UCSD-AML1 (cell line): Measurements from ENCODE around the gene USP17L5.
"Not testable (repeated sequence)": the region's sequence is repeated elsewhere in the genome, so short reads cannot be mapped to it uniquely, and the experiment has no call there.

Experiments used
- DNase-seq: peaks from one replicate; lab custom pipeline; 2025; ENCODE audit not compliant: unreplicated experiment; lab: John Stamatoyannopoulos, UW

The USP17L5 gene, protein sequence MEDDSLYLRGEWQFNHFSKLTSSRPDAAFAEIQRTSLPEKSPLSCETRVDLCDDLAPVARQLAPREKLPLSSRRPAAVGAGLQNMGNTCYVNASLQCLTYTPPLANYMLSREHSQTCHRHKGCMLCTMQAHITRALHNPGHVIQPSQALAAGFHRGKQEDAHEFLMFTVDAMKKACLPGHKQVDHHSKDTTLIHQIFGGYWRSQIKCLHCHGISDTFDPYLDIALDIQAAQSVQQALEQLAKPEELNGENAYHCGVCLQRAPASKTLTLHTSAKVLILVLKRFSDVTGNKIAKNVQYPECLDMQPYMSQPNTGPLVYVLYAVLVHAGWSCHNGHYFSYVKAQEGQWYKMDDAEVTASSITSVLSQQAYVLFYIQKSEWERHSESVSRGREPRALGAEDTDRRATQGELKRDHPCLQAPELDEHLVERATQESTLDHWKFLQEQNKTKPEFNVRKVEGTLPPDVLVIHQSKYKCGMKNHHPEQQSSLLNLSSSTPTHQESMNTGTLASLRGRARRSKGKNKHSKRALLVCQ

GRCh38 chr4:9339103-9339502 lies at the start of gene USP17L5:
Gene USP17L5 (plus strand): TSS chr4:9339403. CDS start chr4:9339403, 0 bp downstream.
- not testable (repeated sequence) for DNase-seq

GRCh38 chr4:9324191-9324590 lies 15.0 kb upstream of the USP17L5 start:
- DNase-seq: not testable (repeated sequence)

- DNase-seq: not testable (repeated sequence)
Measured at GRCh38 chr4:9324865-9325264, 14.3 kb upstream of the USP17L5 start, which contains the start of gene USP17L24. Gene USP17L24 (plus strand): TSS chr4:9325165. CDS start chr4:9325165, 0 bp downstream.

DNA sequence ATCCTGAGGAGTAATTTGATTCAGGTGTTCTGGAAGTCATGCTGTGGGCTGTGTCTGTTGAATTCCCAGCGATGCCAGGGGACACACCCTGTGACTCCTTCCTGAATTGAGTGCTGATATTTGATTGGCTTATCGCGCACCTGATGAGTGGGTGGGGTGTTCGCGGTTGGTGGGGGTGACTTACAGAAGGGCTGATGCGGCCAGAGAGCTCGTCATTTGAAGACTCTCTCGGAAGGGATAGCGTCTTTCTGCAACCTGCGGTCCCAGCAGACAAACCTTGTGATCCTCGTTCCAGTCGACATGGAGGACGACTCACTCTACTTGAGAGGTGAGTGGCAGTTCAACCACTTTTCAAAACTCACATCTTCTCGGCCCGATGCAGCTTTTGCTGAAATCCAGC lies 9.6 kb upstream of the USP17L5 start, which contains the start of gene USP17L25:
Gene USP17L25, plus strand, starts transcription at position 301 of the 400 bp plus-strand sequence. Its CDS starts 0 bp downstream, at position 301.
- not testable (repeated sequence) for DNase-seq

DNA sequence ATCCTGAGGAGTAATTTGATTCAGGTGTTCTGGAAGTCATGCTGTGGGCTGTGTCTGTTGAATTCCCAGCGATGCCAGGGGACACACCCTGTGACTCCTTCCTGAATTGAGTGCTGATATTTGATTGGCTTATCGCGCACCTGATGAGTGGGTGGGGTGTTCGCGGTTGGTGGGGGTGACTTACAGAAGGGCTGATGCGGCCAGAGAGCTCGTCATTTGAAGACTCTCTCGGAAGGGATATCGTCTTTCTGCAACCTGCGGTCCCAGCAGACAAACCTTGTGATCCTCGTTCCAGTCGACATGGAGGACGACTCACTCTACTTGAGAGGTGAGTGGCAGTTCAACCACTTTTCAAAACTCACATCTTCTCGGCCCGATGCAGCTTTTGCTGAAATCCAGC lies 4.8 kb upstream of the USP17L5 start, which contains the start of gene USP17L26:
Gene USP17L26, plus strand, starts transcription at position 301 of the 400 bp plus-strand sequence. Its CDS starts 0 bp downstream, at position 301.
- not testable (repeated sequence) for DNase-seq

DNA sequence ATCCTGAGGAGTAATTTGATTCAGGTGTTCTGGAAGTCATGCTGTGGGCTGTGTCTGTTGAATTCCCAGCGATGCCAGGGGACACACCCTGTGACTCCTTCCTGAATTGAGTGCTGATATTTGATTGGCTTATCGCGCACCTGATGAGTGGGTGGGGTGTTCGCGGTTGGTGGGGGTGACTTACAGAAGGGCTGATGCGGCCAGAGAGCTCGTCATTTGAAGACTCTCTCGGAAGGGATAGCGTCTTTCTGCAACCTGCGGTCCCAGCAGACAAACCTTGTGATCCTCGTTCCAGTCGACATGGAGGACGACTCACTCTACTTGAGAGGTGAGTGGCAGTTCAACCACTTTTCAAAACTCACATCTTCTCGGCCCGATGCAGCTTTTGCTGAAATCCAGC lies 4.6 kb downstream of the USP17L5 start, which contains the start of gene USP17L27:
Gene USP17L27, plus strand, starts transcription at position 301 of the 400 bp plus-strand sequence. Its CDS starts 0 bp downstream, at position 301.
- not testable (repeated sequence) for DNase-seq

DNA sequence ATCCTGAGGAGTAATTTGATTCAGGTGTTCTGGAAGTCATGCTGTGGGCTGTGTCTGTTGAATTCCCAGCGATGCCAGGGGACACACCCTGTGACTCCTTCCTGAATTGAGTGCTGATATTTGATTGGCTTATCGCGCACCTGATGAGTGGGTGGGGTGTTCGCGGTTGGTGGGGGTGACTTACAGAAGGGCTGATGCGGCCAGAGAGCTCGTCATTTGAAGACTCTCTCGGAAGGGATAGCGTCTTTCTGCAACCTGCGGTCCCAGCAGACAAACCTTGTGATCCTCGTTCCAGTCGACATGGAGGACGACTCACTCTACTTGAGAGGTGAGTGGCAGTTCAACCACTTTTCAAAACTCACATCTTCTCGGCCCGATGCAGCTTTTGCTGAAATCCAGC lies 9.4 kb downstream of the USP17L5 start, which contains the start of gene USP17L28:
Gene USP17L28, plus strand, starts transcription at position 301 of the 400 bp plus-strand sequence. Its CDS starts 0 bp downstream, at position 301.
- DNase-seq: not testable (repeated sequence)

DNA sequence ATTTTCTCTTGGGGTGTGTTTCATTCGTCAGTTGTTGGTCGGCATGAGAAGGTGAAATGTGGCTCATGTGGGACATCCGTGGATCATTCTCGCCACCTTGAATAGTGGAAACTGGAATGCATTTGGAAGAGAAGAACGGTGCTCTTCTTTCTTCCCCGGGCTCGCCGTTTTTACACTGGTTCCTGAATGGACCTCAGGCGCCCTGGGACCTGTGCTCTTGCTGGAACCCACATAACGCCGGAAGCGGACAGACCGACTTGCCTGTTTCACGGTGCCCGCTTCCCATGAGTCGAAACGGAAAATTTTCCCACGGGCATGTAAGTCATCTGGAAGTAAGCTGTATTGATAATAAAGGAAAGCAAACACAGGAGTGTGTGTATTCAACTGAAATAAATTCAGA lies 11.7 kb downstream of the USP17L5 start:
- not testable (repeated sequence) for DNase-seq

DNA sequence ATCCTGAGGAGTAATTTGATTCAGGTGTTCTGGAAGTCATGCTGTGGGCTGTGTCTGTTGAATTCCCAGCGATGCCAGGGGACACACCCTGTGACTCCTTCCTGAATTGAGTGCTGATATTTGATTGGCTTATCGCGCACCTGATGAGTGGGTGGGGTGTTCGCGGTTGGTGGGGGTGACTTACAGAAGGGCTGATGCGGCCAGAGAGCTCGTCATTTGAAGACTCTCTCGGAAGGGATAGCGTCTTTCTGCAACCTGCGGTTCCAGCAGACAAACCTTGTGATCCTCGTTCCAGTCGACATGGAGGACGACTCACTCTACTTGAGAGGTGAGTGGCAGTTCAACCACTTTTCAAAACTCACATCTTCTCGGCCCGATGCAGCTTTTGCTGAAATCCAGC lies 14.1 kb downstream of the USP17L5 start, which contains the start of gene USP17L29:
Gene USP17L29, plus strand, starts transcription at position 301 of the 400 bp plus-strand sequence. Its CDS starts 0 bp downstream, at position 301.
- not testable (repeated sequence) for DNase-seq

DNA sequence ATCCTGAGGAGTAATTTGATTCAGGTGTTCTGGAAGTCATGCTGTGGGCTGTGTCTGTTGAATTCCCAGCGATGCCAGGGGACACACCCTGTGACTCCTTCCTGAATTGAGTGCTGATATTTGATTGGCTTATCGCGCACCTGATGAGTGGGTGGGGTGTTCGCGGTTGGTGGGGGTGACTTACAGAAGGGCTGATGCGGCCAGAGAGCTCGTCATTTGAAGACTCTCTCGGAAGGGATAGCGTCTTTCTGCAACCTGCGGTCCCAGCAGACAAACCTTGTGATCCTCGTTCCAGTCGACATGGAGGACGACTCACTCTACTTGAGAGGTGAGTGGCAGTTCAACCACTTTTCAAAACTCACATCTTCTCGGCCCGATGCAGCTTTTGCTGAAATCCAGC lies 23.6 kb downstream of the USP17L5 start, which contains the start of gene USP17L30:
Gene USP17L30, plus strand, starts transcription at position 301 of the 400 bp plus-strand sequence. Its CDS starts 0 bp downstream, at position 301.
- not testable (repeated sequence) for DNase-seq

DNA sequence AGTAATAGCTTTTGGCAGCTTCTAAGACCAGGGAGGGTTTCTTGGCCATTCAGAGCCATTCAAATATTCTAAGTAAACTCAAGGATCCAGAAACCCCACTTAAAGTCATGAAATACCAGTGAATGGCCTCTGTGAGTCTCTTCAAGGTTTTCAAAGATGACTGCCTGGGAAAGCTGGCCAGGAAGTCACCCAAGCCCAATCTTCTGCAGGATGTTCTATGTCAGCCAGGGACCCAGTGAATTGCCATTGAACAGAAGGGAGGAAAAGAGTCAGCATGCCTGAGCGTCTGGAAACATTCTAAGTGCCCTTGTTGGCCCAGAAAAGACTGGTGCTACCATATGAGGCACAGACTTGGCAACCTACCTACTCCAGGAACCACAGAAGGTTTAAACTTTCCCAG lies 40.7 kb downstream of the USP17L5 start:
- not testable (repeated sequence) for DNase-seq

DNA sequence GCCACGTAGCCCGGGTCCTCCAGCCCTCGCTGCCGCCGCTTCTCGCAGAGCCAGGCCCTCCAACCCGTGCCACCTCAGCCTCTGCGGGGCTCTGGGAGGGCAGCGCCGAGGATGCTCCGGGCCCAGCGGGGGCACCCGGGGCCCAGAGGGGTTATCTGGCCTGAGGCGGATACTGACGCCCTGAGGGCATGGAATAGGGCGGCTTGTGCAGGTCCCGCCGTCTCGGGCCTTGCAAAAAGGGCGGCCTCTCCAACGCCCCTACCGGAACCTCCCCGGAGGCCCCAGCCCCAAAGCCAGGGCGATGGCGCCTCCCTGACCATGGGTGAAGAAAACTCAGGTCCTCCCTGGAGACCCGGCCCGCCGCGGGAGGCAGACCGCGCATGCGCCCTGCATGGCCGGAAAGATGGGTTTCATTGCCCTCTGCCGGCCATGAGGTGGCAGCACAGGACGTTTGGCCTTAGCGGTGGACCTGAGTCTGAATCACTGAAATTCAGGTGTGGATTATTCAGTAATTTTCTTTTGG lies 41.9 kb downstream of the USP17L5 start:
- DNase-seq: not testable (repeated sequence)

DNA sequence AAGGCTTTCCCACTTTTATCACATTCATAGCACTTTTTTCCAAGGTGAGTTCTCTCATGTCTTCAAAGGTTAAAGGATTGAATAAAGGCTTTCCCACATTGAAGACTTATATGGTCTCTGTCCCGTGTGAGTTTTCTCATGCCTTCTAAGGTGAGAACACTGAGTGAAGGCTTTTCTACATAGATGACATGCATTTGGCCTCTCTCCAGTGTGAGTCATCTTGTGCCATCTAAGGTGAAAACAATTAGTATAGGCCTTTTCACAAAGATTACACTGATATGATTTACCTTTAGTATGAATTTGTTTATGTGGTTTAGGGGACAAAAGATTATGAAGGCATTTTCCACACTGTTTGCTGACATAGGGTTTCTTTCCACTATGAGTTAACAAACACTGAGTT lies 44.9 kb downstream of the USP17L5 start:
- DNase-seq: no peak

DNA sequence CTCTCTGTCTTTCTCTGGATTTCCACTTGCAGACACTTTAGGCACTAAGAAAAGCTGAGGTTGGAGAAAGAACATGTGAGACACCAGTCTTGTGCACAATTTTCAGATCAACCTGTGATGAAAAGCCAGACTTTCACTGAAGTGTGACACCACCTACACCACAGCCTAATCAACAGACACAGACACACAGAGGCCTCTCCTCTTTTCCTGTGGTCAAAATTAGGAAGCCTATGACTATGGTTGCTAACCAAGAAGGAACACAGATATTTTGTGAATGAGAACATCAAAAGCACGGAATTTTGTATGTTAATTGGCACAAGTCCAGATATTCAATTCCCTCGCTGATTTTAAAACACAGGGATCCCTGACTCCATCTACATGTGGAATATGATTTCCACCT lies 49.8 kb downstream of the USP17L5 start:
- not testable (repeated sequence) for DNase-seq
